Liver (tissue), 9 donors: ENCODE data around the gene AKR1C2. TPM values are rescaled to one million over a fixed set of nuclear protein-coding genes. Genes with fewer than 3 reads are reported as not detected.

Experiments used
- DNase-seq: peaks from one replicate; pipeline ENCODE4 v3.0.0-alpha.2; 2017; ENCODE audit warnings: low spot score
- H3K27ac ChIP-seq, 2 donors: one replicate each; pipeline ENCODE4 v1.7.0; 2013; ENCODE audit warnings: inconsistent platforms in 2 of 2, low read length in 2 of 2, control low read depth in 1 of 2, low read depth in 1 of 2, mild to moderate bottlenecking in 1 of 2
- H3K27me3 ChIP-seq, 4 donors: one replicate each; pipeline versions ENCODE4 v1.6.1 to v1.7.0; 2013; ENCODE audit warnings: low read length in 3 of 4, inconsistent platforms in 1 of 4, mild to moderate bottlenecking in 1 of 4, moderate library complexity in 1 of 4; ENCODE audit not compliant: control insufficient read depth in 4 of 4, insufficient read depth in 4 of 4
- H3K36me3 ChIP-seq, 4 donors: one replicate each; pipeline versions ENCODE4 v1.6.1 to v1.7.0; 2013; ENCODE audit warnings: low read length in 3 of 4, mild to moderate bottlenecking in 3 of 4, low read depth in 1 of 4, moderate library complexity in 1 of 4; ENCODE audit not compliant: control insufficient read depth in 4 of 4, insufficient read depth in 3 of 4
- H3K4me1 ChIP-seq, 4 donors: one replicate each; pipeline versions ENCODE4 v1.6.1 to v1.7.0; 2013; ENCODE audit warnings: low read length in 3 of 4, mild to moderate bottlenecking in 3 of 4, moderate library complexity in 1 of 4; ENCODE audit not compliant: control insufficient read depth in 4 of 4, insufficient read depth in 4 of 4
- H3K4me3 ChIP-seq, 3 donors: one replicate each; pipeline versions ENCODE4 v1.6.1 to v1.7.0; 2013; ENCODE audit warnings: low read length in 3 of 3, control low read depth in 1 of 3, low read depth in 1 of 3, mild to moderate bottlenecking in 1 of 3
- H3K9ac ChIP-seq, 2 donors: one replicate each; pipeline ENCODE4 v1.7.0; 2013; ENCODE audit warnings: low read length in 2 of 2, mild to moderate bottlenecking in 2 of 2, moderate library complexity in 2 of 2, control low read depth in 1 of 2, low read depth in 1 of 2
- H3K9me3 ChIP-seq, 4 donors: one replicate each; pipeline versions ENCODE4 v1.6.1 to v1.7.0; 2013; ENCODE audit warnings: low read length in 3 of 4; ENCODE audit not compliant: control insufficient read depth in 4 of 4
- FOXA1 ChIP-seq: IDR thresholded peaks from 2 replicates; pipeline ENCODE4 v1.6.1; 2016; ENCODE audit warnings: antibody characterized with exemption
- FOXA2 ChIP-seq: IDR thresholded peaks from 2 replicates; pipeline ENCODE4 v1.6.1; 2016; ENCODE audit warnings: antibody characterized with exemption
- GABPA ChIP-seq, 2 donors: IDR thresholded peaks in 1 of 2; conservative IDR thresholded peaks in 1 of 2; 2 replicates each; pipeline ENCODE4 v1.6.1; 2016; ENCODE audit warnings: antibody characterized with exemption in 2 of 2, mild to moderate bottlenecking in 1 of 2, moderate library complexity in 1 of 2
- HNF4A ChIP-seq, 2 donors: conservative IDR thresholded peaks; 2 replicates each; pipeline ENCODE4 v1.6.1; 2016; ENCODE audit warnings: antibody characterized with exemption in 2 of 2, mild to moderate bottlenecking in 2 of 2
- HNF4G ChIP-seq: IDR thresholded peaks from 2 replicates; pipeline ENCODE4 v1.6.1; 2016; ENCODE audit warnings: antibody characterized with exemption
- JUND ChIP-seq, 2 donors: IDR thresholded peaks; 2 replicates each; pipeline ENCODE4 v1.6.1; 2016; ENCODE audit warnings: antibody characterized with exemption in 2 of 2
- RXRA ChIP-seq, 2 donors: IDR thresholded peaks; 2 replicates each; pipeline ENCODE4 v1.6.1; 2017 to 2018; ENCODE audit warnings: antibody characterized with exemption in 2 of 2, mild to moderate bottlenecking in 1 of 2
- SP1 ChIP-seq: IDR thresholded peaks from 2 replicates; pipeline ENCODE4 v1.6.1; 2018; ENCODE audit warnings: antibody characterized with exemption, mild to moderate bottlenecking
- TAF1 ChIP-seq: conservative IDR thresholded peaks from 2 replicates; pipeline ENCODE4 v1.6.1; 2016; ENCODE audit warnings: antibody characterized with exemption, mild to moderate bottlenecking
- YY1 ChIP-seq: IDR thresholded peaks from 2 replicates; pipeline ENCODE4 v1.6.1; 2016; ENCODE audit warnings: antibody characterized with exemption, mild to moderate bottlenecking
- WGBS: extraction: QIAGEN DNeasy Blood & Tissue Kit; methylation state at CpG from one replicate; pipeline ENCODE4 v1.1.7; 2013; 5-methylcytosine and 5-hydroxymethylcytosine counted together
- polyA plus RNA-seq, 2 donors: library from polyadenylated mRNA; stranded (reverse) in 1 of 2; unstranded in 1 of 2; fragments of 200-250 nt in 1 of 2; fragments of >200 nt in 1 of 2; fragmentation: Nextera tagmentation in 1 of 2; extraction: Ambion mirVana in 1 of 2; gene quantifications; one replicate each; pipeline versions ENCODE4 v1.2.1 to v1.2.3, GENCODE V29; 2013 to 2015
- total RNA-seq, 2 donors: library from RNA; depleted of rRNA; stranded (reverse); fragments of >200 nt; gene quantifications; one replicate each; pipeline ENCODE4 v1.2.3, GENCODE V29; 2014
- TF ChIP-seq, protein P1 (sequence below): IDR thresholded peaks from 2 replicates; pipeline ENCODE4 v1.6.1; 2016; ENCODE audit warnings: antibody characterized with exemption
- TF ChIP-seq, protein P2 (sequence below): fragments of 150-350 bp; IDR thresholded peaks from 2 replicates; pipeline ENCODE4 v1.5.1; 2017; ENCODE audit warnings: improper control_type of control experiment, low read depth, low read length; ENCODE audit not compliant: missing input control
- TF ChIP-seq, protein P3 (sequence below): IDR thresholded peaks from 2 replicates; pipeline ENCODE4 v1.6.1; 2016; ENCODE audit warnings: antibody characterized with exemption, mild to moderate bottlenecking
- TF ChIP-seq, protein P4 (sequence below): IDR thresholded peaks from 2 replicates; pipeline ENCODE4 v1.6.1; 2016; ENCODE audit warnings: antibody characterized with exemption
- TF ChIP-seq, protein P5 (sequence below): IDR thresholded peaks from 2 replicates; pipeline ENCODE4 v1.6.1; 2016; ENCODE audit warnings: antibody characterized with exemption
- donor health status: healthy.
- donor health status: healthy.
- donor health status: healthy.
- donor health status: healthy.
- donor health status: healthy.

The AKR1C2 gene
- total and polyA plus RNA-seq, 4 donors: 63.8 to 699 (median 162) TPM

- Histone ChIP-seq H3K27ac (no peak overlapping the region), H3K9ac (no peak overlapping the region), H3K36me3 (peaks cover 0 to 22% (median 16%) of the 10 kb centered on the region in 4 donors), H3K4me1 (no peaks in the 10 kb centered on the region), H3K9me3 (no peaks in the 10 kb centered on the region), H3K4me3 (no peak overlapping the region), H3K27me3 (no peaks in the 10 kb centered on the region)
- WGBS: 91% methylated on average over 2 of the region's 2 CpGs
- TF ChIP-seq GABPA (IDR thresholded peaks at IDR 0.05 in 1 of 2, conservative IDR thresholded peaks at IDR 0.05 in 1 of 2) (no peak), JUND (IDR thresholded peaks at IDR 0.05) (no peak), HNF4A (conservative IDR thresholded peaks at IDR 0.05) (no peak), SP1 (no peak), FOXA2 (no peak), YY1 (no peak)
- TF ChIP-seq, protein P1, sequence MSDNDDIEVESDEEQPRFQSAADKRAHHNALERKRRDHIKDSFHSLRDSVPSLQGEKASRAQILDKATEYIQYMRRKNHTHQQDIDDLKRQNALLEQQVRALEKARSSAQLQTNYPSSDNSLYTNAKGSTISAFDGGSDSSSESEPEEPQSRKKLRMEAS: no peak
- TF ChIP-seq, protein P2, sequence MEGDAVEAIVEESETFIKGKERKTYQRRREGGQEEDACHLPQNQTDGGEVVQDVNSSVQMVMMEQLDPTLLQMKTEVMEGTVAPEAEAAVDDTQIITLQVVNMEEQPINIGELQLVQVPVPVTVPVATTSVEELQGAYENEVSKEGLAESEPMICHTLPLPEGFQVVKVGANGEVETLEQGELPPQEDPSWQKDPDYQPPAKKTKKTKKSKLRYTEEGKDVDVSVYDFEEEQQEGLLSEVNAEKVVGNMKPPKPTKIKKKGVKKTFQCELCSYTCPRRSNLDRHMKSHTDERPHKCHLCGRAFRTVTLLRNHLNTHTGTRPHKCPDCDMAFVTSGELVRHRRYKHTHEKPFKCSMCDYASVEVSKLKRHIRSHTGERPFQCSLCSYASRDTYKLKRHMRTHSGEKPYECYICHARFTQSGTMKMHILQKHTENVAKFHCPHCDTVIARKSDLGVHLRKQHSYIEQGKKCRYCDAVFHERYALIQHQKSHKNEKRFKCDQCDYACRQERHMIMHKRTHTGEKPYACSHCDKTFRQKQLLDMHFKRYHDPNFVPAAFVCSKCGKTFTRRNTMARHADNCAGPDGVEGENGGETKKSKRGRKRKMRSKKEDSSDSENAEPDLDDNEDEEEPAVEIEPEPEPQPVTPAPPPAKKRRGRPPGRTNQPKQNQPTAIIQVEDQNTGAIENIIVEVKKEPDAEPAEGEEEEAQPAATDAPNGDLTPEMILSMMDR: no peak
- no peak for DNase-seq
These were observed 22.9 kb downstream of the AKR1C2 start for GRCh38 chr10:4980793-4981192.

DNA sequence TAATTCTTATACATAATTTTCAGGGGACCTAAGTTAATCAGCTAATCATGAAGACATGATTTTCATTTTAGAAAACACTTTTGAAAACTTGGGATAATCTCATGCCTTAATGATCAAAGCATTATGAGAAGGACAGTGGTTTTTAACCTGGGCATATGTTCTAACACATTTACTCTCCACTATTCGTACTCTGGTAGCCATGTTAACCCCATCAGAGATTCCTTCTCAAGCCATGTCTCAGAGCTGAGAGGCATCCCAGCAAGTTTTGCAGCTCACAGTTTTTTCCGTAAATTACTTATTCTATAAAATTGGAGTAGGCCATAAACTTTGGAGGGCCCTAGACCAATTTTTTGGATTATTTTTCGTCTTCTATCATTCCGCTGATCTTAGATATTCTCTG lies 24.8 kb downstream of the AKR1C2 start:
- Histone ChIP-seq H3K9ac (no peak overlapping the region), H3K4me1 (no peaks in the 10 kb centered on the region), H3K9me3 (no peaks in the 10 kb centered on the region), H3K36me3 (peaks cover 0 to 26% (median 19%) of the 10 kb centered on the region in 4 donors), H3K27me3 (no peaks in the 10 kb centered on the region), H3K4me3 (no peak overlapping the region), H3K27ac (no peak overlapping the region)
- WGBS: 94% methylated on average over 4 of the region's 4 CpGs
- TF ChIP-seq, protein P3, sequence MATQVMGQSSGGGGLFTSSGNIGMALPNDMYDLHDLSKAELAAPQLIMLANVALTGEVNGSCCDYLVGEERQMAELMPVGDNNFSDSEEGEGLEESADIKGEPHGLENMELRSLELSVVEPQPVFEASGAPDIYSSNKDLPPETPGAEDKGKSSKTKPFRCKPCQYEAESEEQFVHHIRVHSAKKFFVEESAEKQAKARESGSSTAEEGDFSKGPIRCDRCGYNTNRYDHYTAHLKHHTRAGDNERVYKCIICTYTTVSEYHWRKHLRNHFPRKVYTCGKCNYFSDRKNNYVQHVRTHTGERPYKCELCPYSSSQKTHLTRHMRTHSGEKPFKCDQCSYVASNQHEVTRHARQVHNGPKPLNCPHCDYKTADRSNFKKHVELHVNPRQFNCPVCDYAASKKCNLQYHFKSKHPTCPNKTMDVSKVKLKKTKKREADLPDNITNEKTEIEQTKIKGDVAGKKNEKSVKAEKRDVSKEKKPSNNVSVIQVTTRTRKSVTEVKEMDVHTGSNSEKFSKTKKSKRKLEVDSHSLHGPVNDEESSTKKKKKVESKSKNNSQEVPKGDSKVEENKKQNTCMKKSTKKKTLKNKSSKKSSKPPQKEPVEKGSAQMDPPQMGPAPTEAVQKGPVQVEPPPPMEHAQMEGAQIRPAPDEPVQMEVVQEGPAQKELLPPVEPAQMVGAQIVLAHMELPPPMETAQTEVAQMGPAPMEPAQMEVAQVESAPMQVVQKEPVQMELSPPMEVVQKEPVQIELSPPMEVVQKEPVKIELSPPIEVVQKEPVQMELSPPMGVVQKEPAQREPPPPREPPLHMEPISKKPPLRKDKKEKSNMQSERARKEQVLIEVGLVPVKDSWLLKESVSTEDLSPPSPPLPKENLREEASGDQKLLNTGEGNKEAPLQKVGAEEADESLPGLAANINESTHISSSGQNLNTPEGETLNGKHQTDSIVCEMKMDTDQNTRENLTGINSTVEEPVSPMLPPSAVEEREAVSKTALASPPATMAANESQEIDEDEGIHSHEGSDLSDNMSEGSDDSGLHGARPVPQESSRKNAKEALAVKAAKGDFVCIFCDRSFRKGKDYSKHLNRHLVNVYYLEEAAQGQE: no peak
- TF ChIP-seq JUND (IDR thresholded peaks at IDR 0.05): no peak
- TF ChIP-seq RXRA (IDR thresholded peaks at IDR 0.05): no peak
- TF ChIP-seq, protein P4, sequence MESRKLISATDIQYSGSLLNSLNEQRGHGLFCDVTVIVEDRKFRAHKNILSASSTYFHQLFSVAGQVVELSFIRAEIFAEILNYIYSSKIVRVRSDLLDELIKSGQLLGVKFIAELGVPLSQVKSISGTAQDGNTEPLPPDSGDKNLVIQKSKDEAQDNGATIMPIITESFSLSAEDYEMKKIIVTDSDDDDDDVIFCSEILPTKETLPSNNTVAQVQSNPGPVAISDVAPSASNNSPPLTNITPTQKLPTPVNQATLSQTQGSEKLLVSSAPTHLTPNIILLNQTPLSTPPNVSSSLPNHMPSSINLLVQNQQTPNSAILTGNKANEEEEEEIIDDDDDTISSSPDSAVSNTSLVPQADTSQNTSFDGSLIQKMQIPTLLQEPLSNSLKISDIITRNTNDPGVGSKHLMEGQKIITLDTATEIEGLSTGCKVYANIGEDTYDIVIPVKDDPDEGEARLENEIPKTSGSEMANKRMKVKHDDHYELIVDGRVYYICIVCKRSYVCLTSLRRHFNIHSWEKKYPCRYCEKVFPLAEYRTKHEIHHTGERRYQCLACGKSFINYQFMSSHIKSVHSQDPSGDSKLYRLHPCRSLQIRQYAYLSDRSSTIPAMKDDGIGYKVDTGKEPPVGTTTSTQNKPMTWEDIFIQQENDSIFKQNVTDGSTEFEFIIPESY: no peak
- TF ChIP-seq GABPA (IDR thresholded peaks at IDR 0.05 in 1 of 2, conservative IDR thresholded peaks at IDR 0.05 in 1 of 2): no peak
- TF ChIP-seq, protein P2: no peak
- no peak for TF ChIP-seq FOXA1
- no peak for TF ChIP-seq HNF4A (conservative IDR thresholded peaks at IDR 0.05)
- TF ChIP-seq HNF4G: no peak
- TF ChIP-seq, protein P1: no peak
- TF ChIP-seq SP1: no peak
- TF ChIP-seq, protein P5, sequence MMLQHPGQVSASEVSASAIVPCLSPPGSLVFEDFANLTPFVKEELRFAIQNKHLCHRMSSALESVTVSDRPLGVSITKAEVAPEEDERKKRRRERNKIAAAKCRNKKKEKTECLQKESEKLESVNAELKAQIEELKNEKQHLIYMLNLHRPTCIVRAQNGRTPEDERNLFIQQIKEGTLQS: no peak
- no peak for TF ChIP-seq TAF1
- TF ChIP-seq FOXA2: no peak
- DNase-seq: no peak
